ENCODE data around the gene CHST6.
"Not testable (repeated sequence)": the region's sequence is repeated elsewhere in the genome, so short reads cannot be mapped to it uniquely, and the experiment has no call there.

The CHST6 gene

GRCh38 chr16:75495076-75495674 lies at the start of gene CHST6:
Gene CHST6, minus strand, starts transcription at chr16:75495441. Its CDS starts 15,613 bp downstream, at chr16:75479828.
- no peaks in the 10 kb centered on the region for H3K9me3 ChIP-seq (ENCODE audit: insufficient read depth, low read length)
- TF ChIP-seq EZH2phosphoT487 (IDR thresholded peaks at IDR 0.05; ENCODE audit: low read depth): no peak
- TF ChIP-seq CTCF (IDR thresholded peaks at IDR 0.05; ENCODE audit: low read depth, low read length): no peak
- no peaks in the 10 kb centered on the region for H4K20me1 ChIP-seq (ENCODE audit: insufficient read depth, low read length)
- no peak within 1 kb of the TSS for H3K4me3 ChIP-seq (ENCODE audit: low read length)
- H2AFZ ChIP-seq (ENCODE audit: low read depth, low read length): no peak within 1 kb of the TSS
- no peak within 1 kb of the TSS for H3K9ac ChIP-seq (ENCODE audit: low read length)
- no peak within 1 kb of the TSS for H3K4me2 ChIP-seq (ENCODE audit: low read length)
- H3K79me2 ChIP-seq (ENCODE audit: low read length): no peaks in the 10 kb centered on the region
- no peaks in the 10 kb centered on the region for H3K4me1 ChIP-seq (ENCODE audit: low read length)
- no peaks in the 10 kb centered on the region for H3K36me3 ChIP-seq (replicated peaks; ENCODE audit: low read depth, low read length)
- H3K27ac ChIP-seq (ENCODE audit: low read length): no peak within 1 kb of the TSS
- no peaks in the 10 kb centered on the region for H3K27me3 ChIP-seq (ENCODE audit: low read depth, low read length)

- H3K4me1 ChIP-seq (ENCODE audit: low read length); H3K27me3 ChIP-seq (ENCODE audit: low read depth, low read length); H3K79me2 ChIP-seq (ENCODE audit: low read length); H3K4me2 ChIP-seq (ENCODE audit: low read length); H3K4me3 ChIP-seq (ENCODE audit: low read length); H3K27ac ChIP-seq (ENCODE audit: low read length); H2AFZ ChIP-seq (ENCODE audit: low read depth, low read length); H3K9ac ChIP-seq (ENCODE audit: low read length); H3K9me3 ChIP-seq (ENCODE audit: insufficient read depth, low read length); H4K20me1 ChIP-seq (ENCODE audit: insufficient read depth, low read length): not testable (repeated sequence)
- H3K36me3 ChIP-seq (replicated peaks; ENCODE audit: low read depth, low read length): peaks cover 20% of the 10 kb centered on the region
Observed at GRCh38 chr16:75542462-75542861, 47.2 kb upstream of the CHST6 start.

- Histone ChIP-seq H3K4me1 (ENCODE audit: low read length) (no peaks in the 10 kb centered on the region), H3K79me2 (ENCODE audit: low read length) (no peaks in the 10 kb centered on the region), H3K27ac (ENCODE audit: low read length) (no peak overlapping the region), H3K4me2 (ENCODE audit: low read length) (no peak overlapping the region), H3K9ac (ENCODE audit: low read length) (no peak overlapping the region), H3K9me3 (ENCODE audit: insufficient read depth, low read length) (no peaks in the 10 kb centered on the region), H3K4me3 (ENCODE audit: low read length) (no peak overlapping the region), H3K36me3 (replicated peaks; ENCODE audit: low read depth, low read length) (peaks cover 20% of the 10 kb centered on the region), H4K20me1 (ENCODE audit: insufficient read depth, low read length) (no peaks in the 10 kb centered on the region), H3K27me3 (ENCODE audit: low read depth, low read length) (no peaks in the 10 kb centered on the region), H2AFZ (ENCODE audit: low read depth, low read length) (no peak overlapping the region)
- TF ChIP-seq CTCF (IDR thresholded peaks at IDR 0.05; ENCODE audit: low read depth, low read length) (no peak), EZH2phosphoT487 (IDR thresholded peaks at IDR 0.05; ENCODE audit: low read depth) (no peak)
Observed at GRCh38 chr16:75541236-75541635, 46.0 kb upstream of the CHST6 start.

GRCh38 chr16:75538882-75539565 lies 43.8 kb upstream of the CHST6 start:
- peaks cover 16% of the 10 kb centered on the region for H3K36me3 ChIP-seq (replicated peaks; ENCODE audit: low read depth, low read length)
- H3K9ac ChIP-seq (ENCODE audit: low read length); H3K4me3 ChIP-seq (ENCODE audit: low read length); H3K27ac ChIP-seq (ENCODE audit: low read length); H3K4me1 ChIP-seq (ENCODE audit: low read length); H2AFZ ChIP-seq (ENCODE audit: low read depth, low read length); H3K27me3 ChIP-seq (ENCODE audit: low read depth, low read length); H4K20me1 ChIP-seq (ENCODE audit: insufficient read depth, low read length); H3K4me2 ChIP-seq (ENCODE audit: low read length); H3K9me3 ChIP-seq (ENCODE audit: insufficient read depth, low read length); H3K79me2 ChIP-seq (ENCODE audit: low read length): not testable (repeated sequence)

- H3K36me3 ChIP-seq (replicated peaks; ENCODE audit: low read depth, low read length): peaks cover 16% of the 10 kb centered on the region
- H3K4me1 ChIP-seq (ENCODE audit: low read length): peaks cover 4% of the 10 kb centered on the region; the same call in 1 of the 2 replicates
- H4K20me1 ChIP-seq (ENCODE audit: insufficient read depth, low read length): no peaks in the 10 kb centered on the region
- no peaks in the 10 kb centered on the region for H3K27me3 ChIP-seq (ENCODE audit: low read depth, low read length)
- H2AFZ ChIP-seq (ENCODE audit: low read depth, low read length): no peak overlapping the region
- H3K4me3 ChIP-seq (ENCODE audit: low read length): no peak overlapping the region
- no peak for TF ChIP-seq EZH2phosphoT487 (IDR thresholded peaks at IDR 0.05; ENCODE audit: low read depth)
- TF ChIP-seq CTCF (IDR thresholded peaks at IDR 0.05; ENCODE audit: low read depth, low read length): no peak
- no peak overlapping the region for H3K4me2 ChIP-seq (ENCODE audit: low read length)
- no peak overlapping the region for H3K9ac ChIP-seq (ENCODE audit: low read length)
- H3K27ac ChIP-seq (ENCODE audit: low read length): no peak overlapping the region
- H3K79me2 ChIP-seq (ENCODE audit: low read length): no peaks in the 10 kb centered on the region
- no peaks in the 10 kb centered on the region for H3K9me3 ChIP-seq (ENCODE audit: insufficient read depth, low read length)
Observed at GRCh38 chr16:75537776-75538175, 42.5 kb upstream of the CHST6 start.

All from OCI-LY3 (cell line).